Mammary epithelial cell (primary cell): ENCODE measurements around the gene RSBN1L.

ENCODE experiments used
- EZH2 ChIP-seq: IDR thresholded peaks from 2 replicates; pipeline ENCODE4 v1.6.1; 2012; ENCODE audit warnings: low read length, inconsistent platforms, borderline replicate concordance
- TF ChIP-seq, protein P1 (sequence below), 2 donors: IDR thresholded peaks in 1 of 2; conservative IDR thresholded peaks in 1 of 2; 2 replicates each; pipeline ENCODE4 v1.5.1; 2011 to 2012; ENCODE audit warnings: inconsistent platforms in 2 of 2, low read length in 2 of 2, mild to moderate bottlenecking in 2 of 2, control low read depth in 1 of 2, low read depth in 1 of 2; ENCODE audit not compliant: insufficient read depth in 1 of 2; ENCODE audit errors: extremely low read depth in 1 of 2

DNA sequence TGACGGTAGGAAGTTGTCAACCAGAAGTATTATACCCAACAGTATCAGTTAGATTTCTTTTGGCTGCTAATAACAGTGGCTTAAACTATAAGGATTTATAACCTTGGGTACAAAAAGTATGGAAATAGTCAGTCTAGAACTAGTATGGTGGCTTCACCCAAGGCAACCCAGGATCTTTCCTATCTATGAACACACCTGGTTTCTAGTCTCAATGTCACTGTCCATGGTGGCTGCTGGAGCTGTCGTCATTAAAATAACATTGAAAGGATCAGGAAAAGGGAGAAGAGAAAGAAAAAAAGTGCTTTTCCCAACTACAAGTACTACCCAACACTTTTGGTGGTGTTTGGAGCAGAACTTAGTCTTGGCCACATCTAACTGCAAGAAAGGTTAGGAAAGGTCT is 130.0 kb downstream of the RSBN1L start:
- TF ChIP-seq, protein P1, sequence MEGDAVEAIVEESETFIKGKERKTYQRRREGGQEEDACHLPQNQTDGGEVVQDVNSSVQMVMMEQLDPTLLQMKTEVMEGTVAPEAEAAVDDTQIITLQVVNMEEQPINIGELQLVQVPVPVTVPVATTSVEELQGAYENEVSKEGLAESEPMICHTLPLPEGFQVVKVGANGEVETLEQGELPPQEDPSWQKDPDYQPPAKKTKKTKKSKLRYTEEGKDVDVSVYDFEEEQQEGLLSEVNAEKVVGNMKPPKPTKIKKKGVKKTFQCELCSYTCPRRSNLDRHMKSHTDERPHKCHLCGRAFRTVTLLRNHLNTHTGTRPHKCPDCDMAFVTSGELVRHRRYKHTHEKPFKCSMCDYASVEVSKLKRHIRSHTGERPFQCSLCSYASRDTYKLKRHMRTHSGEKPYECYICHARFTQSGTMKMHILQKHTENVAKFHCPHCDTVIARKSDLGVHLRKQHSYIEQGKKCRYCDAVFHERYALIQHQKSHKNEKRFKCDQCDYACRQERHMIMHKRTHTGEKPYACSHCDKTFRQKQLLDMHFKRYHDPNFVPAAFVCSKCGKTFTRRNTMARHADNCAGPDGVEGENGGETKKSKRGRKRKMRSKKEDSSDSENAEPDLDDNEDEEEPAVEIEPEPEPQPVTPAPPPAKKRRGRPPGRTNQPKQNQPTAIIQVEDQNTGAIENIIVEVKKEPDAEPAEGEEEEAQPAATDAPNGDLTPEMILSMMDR (conservative IDR thresholded peaks at IDR 0.05 in 1 of 2, IDR thresholded peaks at IDR 0.05 in 1 of 2; ENCODE audit: extremely low read depth in 1 of 2, insufficient read depth in 1 of 2, low read depth in 1 of 2, low read length in 2 of 2): no peak
- no peak for TF ChIP-seq EZH2
